Neural crest cell (in vitro differentiated cells): Measurements from ENCODE around the gene AMOTL1. TPM values are rescaled to one million over a fixed set of nuclear protein-coding genes. Genes with fewer than 3 reads are reported as not detected.

Experiments
- DNase-seq: peaks from one replicate; pipeline ENCODE4 v3.0.0; 2021; ENCODE audit warnings: low read depth, mixed read lengths, low spot score
- H3K27ac Mint-ChIP-seq: one replicate; pipeline ENCODE4 v1.8.0; 2021; ENCODE audit warnings: mild to moderate bottlenecking, mixed read lengths; ENCODE audit not compliant: unreplicated experiment
- H3K27me3 Mint-ChIP-seq: 2 replicates; pipeline ENCODE4 v1.8.0; 2021; ENCODE audit warnings: low read depth, mild to moderate bottlenecking, mixed read lengths
- H3K36me3 Mint-ChIP-seq: 2 replicates; pipeline ENCODE4 v1.8.0; 2021; ENCODE audit warnings: low read depth, mild to moderate bottlenecking, mixed read lengths
- H3K4me1 Mint-ChIP-seq: 2 replicates; pipeline ENCODE4 v1.8.0; 2021; ENCODE audit warnings: mixed read lengths
- H3K4me3 Mint-ChIP-seq: one replicate; pipeline ENCODE4 v1.8.0; 2021; ENCODE audit warnings: mild to moderate bottlenecking, mixed read lengths
- H3K9me3 Mint-ChIP-seq: 2 replicates; pipeline ENCODE4 v1.8.0; 2021; ENCODE audit warnings: mixed read lengths
- CTCF ChIP-seq: fragments of 200-600 bp; sonication (generic); conservative IDR thresholded peaks from 2 replicates; pipeline ENCODE4 v1.5.0; 2021; ENCODE audit warnings: antibody characterized with exemption, mild to moderate bottlenecking
- total RNA-seq: library from RNA; stranded (reverse); gene quantifications from 2 replicates; pipeline ENCODE4 v1.2.1, GENCODE V29; 2021

The AMOTL1 gene
- total RNA-seq, 1 donor from 2014 or later: 67.5 TPM

GRCh38 chr11:94751786-94752185, 16.4 kb upstream of the AMOTL1 start:
- no peaks in the 10 kb centered on the region for H3K36me3 Mint-ChIP-seq
- no peaks in the 10 kb centered on the region for H3K27me3 Mint-ChIP-seq
- no peak for DNase-seq
- H3K4me3 Mint-ChIP-seq: no peak overlapping the region
- peaks cover 11% of the 10 kb centered on the region for H3K4me1 Mint-ChIP-seq
- H3K9me3 Mint-ChIP-seq: no peaks in the 10 kb centered on the region
- no peak overlapping the region for H3K27ac Mint-ChIP-seq
- TF ChIP-seq CTCF: no peak

DNA sequence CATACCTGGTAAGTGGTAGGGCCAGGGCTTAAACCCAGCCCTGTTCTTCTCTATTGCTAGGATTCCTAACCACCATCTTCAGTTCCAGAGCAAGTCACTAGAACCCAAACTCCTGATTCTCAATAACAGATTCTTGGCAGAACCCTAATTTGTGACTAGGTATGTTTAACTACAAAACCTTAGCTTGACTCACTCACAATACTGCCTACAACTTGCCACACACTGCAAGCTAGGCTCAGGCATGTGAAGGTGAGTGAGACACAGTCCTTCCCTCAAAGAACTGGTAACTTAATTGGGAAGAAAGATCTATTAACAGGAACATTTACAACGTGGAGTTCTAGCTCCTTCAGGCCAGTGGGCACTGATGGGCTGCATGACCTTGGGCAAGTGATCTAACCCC, 14.5 kb upstream of the AMOTL1 start:
- Mint-ChIP-seq H3K27me3 (no peaks in the 10 kb centered on the region), H3K4me1 (peaks cover 16% of the 10 kb centered on the region), H3K4me3 (no peak overlapping the region), H3K36me3 (no peaks in the 10 kb centered on the region), H3K27ac (no peak overlapping the region), H3K9me3 (no peaks in the 10 kb centered on the region)
- TF ChIP-seq CTCF: no peak
- DNase-seq: no peak

- Mint-ChIP-seq H3K36me3 (no peaks in the 10 kb centered on the region), H3K27me3 (no peaks in the 10 kb centered on the region), H3K9me3 (no peaks in the 10 kb centered on the region), H3K4me3 (no peak overlapping the region), H3K4me1 (peaks cover 20% of the 10 kb centered on the region), H3K27ac (no peak overlapping the region)
- no peak for TF ChIP-seq CTCF
- DNase-seq: no peak
These were observed 13.8 kb upstream of the AMOTL1 start for GRCh38 chr11:94754335-94754734.

DNA sequence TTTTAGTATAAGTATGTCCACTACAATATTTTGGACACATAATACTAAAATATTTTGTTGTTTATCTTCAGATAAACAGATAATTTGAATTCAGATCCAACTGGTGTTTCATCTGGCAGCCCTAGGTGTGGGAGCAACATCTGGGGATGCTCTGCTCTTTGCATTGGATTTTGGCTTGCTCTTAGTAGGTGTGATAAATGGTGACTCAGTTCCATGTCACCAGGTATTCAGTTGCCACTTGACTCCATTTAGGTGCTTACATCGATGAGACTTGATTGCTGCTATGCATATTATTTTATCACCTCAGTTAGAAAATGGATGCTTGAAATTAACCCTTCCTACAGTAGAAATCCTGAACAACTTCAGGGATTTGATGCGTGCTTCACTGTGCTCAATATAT, 13.3 kb upstream of the AMOTL1 start:
- H3K27me3 Mint-ChIP-seq: no peaks in the 10 kb centered on the region
- no peak overlapping the region for H3K27ac Mint-ChIP-seq
- no peak for TF ChIP-seq CTCF

DNA sequence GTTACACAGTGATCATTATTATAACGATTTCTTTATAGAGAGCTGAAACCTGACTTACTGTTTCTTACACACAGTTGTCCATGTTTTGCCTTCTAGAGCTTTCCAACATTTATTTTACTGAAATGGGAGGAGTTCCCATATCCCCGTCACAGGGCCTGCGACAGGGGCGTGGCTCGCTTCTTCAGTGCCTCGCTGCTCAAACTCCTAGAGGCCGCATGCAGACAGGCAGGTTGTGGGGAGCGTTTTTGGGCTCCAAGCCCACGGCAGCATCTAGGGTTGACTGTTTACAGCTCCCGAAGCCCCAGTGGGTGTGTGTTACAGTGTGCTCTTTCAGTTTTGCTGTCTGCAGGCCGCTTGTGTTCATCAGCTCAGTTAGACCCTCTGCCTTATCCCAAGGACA, 12.7 kb upstream of the AMOTL1 start:
- DNase-seq: no peak
- Mint-ChIP-seq H3K27ac (no peak overlapping the region), H3K27me3 (no peaks in the 10 kb centered on the region), H3K4me3 (no peak overlapping the region), H3K9me3 (no peaks in the 10 kb centered on the region), H3K4me1 (peaks cover 19% of the 10 kb centered on the region), H3K36me3 (no peaks in the 10 kb centered on the region)
- TF ChIP-seq CTCF: no peak

More for the DNA sequence above, 13.3 kb upstream of the AMOTL1 start:
- Mint-ChIP-seq H3K4me3 (no peak overlapping the region), H3K4me1 (peaks cover 20% of the 10 kb centered on the region), H3K9me3 (no peaks in the 10 kb centered on the region), H3K36me3 (no peaks in the 10 kb centered on the region)
- DNase-seq: no peak
